NCI-H82 (cell line): ENCODE measurements around the gene PRKAG1.
"Not testable (repeated sequence)": the region's sequence is repeated elsewhere in the genome, so short reads cannot be mapped to it uniquely, and the experiment has no call there.

ENCODE experiments used
- DNase-seq: peaks from one replicate; lab custom pipeline; 2025; lab: John Stamatoyannopoulos, UW

Gene PRKAG1

GRCh38 chr12:49018261-49019119 lies at the start of gene PRKAG1:
PRKAG1 (minus strand) TSS chr12:49018776; CDS start chr12:49018740, 36 bp downstream.
- peak; percentile 99 for DNase-seq

GRCh38 chr12:49066120-49066519 lies 47.5 kb upstream of the PRKAG1 start:
- DNase-seq, result no peak

DNA sequence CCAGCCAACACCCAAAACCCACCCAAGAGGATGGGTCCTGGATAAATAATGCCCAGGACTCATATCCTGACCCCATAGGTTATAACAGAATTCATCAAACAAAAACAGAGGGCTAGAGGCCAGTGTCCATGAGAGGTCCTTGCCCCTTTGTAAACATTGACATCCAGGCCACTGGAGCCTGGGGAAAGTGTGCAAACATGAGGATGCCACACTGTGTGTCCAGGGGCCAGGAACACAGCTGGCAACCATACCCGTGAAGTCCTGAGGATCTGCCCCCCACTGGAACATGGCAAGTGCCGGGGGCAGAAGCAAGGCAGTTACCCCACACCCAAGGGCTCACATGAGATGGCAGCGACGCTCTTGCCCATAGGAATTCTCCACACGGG lies 46.2 kb upstream of the PRKAG1 start:
- no peak for DNase-seq

GRCh38 chr12:49061916-49062315 lies 43.3 kb upstream of the PRKAG1 start:
- not testable (repeated sequence) for DNase-seq

DNA sequence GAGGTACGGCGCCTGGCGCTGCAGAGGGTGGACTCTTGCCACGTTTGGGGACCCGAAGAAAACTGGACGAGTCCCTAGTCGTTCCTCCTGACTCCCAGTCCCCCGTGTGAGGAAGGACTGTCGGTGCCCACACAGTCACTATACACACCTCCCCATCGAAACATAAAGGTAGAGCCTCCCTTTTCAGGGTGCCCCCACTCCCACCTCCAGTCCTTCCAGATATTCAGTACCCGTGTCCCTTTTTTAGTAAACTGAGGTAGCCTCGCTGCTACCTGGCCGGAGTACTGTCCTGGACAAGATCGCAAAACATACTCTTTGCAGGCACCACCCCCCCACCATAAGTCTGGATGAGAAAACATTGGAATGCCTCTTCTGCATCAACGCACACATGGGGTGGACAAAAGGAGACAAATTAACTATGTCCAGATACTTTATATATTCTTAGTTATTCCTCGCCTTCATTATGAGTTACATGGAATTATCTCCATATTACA lies 42.6 kb upstream of the PRKAG1 start:
- DNase-seq, result no peak

DNA sequence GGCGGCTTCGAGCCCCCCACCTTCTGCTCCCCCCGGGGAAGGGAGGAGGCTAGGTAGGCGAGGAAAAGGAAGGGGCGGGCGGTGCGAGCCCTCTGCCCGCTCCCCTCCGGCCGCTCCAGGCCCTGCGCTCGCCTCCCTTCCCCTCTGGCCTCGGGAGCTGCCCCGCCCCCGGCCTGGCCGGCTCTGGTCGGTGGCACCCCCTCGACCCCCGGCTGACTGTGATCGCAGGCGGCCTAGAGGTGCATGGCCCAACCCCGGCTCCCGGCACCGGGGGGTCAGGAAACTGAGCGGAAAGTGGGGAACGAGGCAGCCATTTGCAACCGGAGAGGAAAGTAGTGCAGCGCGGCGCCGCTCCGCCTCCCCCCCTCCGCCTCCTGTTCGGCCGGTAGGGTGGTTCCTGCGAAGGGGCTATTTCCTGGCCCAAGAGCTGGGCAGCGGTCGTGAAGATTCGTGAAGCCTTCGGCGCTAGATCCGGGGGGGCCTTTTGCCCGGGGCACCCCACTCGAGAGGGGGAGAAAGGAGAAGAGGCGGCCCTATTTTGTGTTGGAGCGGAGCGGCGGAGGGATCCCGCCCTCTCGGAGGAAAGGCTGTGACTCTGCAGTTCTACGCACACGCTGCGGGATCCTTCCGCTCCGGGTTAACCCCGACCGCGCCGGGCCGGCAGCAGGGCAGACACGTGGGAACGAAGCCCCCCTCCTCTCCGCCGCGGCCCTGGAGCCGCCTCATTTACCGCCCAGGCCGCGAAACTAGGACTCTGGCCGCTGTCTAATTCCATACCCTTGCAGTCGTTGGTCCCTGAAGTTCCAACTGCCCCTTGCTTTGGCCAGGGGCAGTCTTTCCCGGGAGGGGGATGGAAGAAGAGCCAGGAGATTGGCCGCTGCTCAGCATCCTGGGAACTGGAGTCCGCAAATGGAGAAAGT lies 41.9 kb upstream of the PRKAG1 start, which contains the start of gene KMT2D:
Gene KMT2D, minus strand, starts transcription at position 558 of the 920 bp plus-strand sequence. CDS start 5,470 bp downstream, outside the sequence.
- DNase-seq, result peak; percentile 95

DNA sequence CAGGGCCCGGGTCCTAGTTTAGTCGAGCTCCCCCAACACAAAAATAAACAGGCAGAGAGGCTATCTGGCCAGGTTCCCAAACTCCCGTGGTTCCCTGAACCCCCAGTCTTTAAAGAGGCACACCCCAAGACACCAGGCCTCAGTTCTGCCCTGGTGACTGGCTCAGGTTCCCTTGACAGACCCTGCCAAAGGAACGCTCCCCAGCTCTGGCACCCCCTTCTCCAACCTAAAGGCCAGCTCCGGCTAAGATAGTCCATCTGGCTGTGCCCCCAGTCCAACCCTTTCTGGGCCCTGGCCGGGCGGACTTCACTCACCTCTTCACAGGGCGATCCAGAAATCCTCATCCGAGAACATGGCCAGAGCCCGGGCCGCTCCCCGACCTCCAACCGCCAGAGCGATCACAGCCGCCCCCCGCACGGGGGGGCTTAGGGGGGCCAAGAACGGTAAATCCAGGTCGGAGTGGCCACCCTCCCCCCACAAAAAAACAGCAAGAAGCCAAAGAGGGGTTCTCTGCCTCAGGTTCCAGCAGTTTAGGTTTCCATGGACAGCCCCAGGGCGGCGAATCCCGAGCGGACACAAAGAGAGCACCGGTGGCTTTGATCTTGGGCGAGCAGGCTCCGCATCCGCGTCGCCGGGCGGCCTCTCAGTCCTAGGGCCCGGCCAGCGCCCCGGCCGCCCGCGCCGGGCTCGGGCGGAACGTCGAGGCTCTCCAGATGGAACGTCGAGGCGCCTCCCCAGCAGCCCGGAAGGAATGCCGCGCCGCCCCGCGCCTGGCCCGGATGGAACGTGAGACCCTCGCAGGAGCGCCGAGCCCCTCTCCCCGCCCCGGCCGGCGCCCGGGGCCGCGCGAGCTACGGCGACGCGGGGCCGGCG lies 41.0 kb upstream of the PRKAG1 start:
- DNase-seq, result peak; percentile 65

DNA sequence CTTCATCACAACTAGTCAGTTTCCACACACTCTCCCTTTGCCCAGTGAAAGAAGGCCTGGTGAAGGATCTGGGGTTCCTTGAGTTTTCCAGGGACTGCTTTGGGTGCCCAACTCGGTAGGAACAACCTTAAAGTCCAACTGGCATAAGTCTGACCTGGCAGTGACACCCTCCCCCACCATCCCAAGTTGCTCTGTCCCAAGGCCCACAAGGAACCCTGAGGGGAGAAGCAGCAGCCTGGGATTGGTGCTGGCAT lies 40.4 kb upstream of the PRKAG1 start:
- no peak for DNase-seq

- DNase-seq, result peak; percentile 82
These were observed 39.9 kb upstream of the PRKAG1 start for GRCh38 chr12:49058366-49059044.

- DNase-seq, result no peak
These were observed 39.3 kb upstream of the PRKAG1 start for GRCh38 chr12:49057888-49058287.

DNA sequence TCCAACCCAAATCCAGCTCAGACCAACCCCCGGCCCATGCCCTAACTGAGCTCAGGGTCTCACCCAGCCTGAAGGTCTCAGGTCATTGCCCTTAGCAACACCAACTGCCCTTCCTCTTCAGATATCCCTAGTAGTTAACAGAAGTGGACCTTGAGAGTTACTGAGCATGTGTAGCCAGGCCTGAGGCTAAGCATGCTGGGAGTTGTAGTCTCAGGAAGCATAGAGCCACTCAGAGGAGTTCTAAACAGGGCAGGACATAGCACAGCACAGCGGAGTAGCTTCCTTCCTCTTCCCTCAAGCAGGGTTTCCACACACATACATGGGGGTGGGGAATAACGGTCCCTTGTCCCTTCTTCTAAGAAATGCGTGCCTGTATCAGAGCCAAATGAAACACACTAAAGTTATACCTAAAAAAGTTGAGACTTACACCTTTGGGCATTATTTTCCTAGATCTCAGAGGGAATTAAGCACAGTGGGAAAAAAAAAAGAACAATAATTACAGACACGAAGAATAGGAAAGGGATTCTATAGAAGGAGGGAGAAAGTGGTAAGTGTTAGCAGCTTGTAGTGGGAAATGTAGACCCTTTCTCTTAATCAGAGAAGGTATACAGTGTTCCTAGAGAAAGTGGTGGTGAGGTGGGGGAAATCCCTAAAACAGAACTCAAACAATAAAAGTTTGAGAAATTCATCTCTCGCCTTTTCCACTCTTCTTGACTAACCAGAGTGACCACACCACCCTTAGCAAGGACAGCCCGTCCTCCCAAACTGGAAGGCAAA lies 37.6 kb upstream of the PRKAG1 start:
- peak; percentile 75 for DNase-seq

GRCh38 chr12:49055092-49055491 lies 36.5 kb upstream of the PRKAG1 start:
- DNase-seq, result no peak

GRCh38 chr12:49054524-49054923 lies 35.9 kb upstream of the PRKAG1 start:
- no peak for DNase-seq

GRCh38 chr12:49054096-49054495 lies 35.5 kb upstream of the PRKAG1 start:
- DNase-seq, result no peak

GRCh38 chr12:49052451-49053208 lies 34.1 kb upstream of the PRKAG1 start:
- no peak for DNase-seq

DNA sequence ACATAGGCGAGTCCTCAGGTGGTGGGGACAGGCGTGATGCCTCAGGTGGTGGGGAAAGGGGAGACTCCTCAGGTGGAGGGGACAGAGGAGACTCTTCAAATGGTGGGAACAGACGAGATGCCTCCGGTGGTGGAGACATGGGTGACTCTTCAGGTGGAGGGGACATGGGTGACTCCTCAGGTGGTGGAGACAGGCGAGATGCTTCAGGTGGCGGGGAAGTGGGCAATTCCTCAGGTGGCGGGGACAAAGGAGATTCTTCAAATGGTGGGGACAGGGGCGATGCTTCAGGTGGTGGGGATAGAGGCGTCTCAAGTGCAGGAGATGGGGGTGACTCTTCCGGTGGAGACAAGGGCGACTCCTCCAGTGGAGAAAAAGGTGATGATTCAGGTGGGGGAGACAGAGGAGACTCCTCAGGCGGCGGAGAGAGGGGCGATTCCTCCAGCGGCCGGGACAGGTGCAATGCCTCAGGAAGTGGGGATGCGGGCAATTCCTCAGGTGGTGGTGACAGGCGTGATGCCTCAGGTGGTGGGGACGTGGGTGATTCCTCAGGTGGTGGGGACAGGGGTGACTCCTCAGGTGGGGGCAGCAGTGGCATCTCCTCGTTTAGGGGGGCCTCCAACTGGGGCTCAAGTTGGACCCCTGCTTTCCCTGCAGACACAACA lies 33.3 kb upstream of the PRKAG1 start:
- no peak for DNase-seq

- no peak for DNase-seq
These were observed 32.8 kb upstream of the PRKAG1 start for GRCh38 chr12:49051373-49051764.

- no peak for DNase-seq
These were observed 32.2 kb upstream of the PRKAG1 start for GRCh38 chr12:49050507-49051372.
